ENCODE measurements around the gene CEP131.
"Not testable (repeated sequence)": the region's sequence is repeated elsewhere in the genome, so short reads cannot be mapped to it uniquely, and the experiment has no call there.

CEP131 gene

GRCh38 chr17:81238490-81238814 lies 15.7 kb upstream of the CEP131 start:
- DNase-seq: no peak

DNA sequence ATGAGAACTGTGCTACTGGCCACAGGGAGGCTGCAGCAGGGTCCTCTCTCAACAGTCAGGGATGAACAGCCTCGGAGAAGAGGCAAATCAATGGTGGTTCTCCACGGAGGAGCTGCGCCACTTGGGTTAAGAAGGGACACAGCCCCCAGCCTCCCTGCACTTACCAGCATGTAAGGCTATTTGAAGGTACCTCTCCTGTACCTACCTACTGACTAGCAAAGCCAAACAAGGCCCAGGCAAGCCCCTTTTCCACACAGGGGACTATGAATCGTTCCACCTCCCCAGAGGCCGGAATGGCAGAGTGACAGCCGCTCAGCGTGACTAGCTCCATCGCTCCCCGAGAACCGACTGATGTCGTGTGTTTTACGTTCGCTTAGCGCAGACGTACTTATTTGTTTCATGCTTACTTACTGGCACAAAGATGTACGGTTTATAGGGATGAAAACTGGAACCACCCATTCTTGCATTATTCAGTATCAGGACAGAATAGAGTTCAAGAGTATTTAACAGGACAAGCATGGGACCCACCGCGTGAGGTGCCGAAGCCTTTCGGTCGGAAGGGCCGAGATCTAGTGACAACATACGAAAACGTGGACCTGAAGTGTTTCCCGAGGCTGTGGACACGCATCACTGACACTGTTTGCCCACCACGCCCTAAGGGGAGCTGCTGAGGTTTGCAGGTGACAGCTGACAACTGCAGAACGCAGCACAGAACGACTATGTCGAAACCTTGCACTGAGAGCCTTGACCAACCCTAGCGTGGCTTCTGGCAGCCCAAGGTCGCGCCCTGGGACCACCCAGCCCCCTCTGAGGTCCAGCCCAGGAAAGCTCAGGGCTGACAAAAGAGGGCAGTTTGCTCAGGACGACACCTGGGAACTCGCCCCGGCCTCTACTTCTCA lies 15.1 kb upstream of the CEP131 start:
- DNase-seq: no peak

DNA sequence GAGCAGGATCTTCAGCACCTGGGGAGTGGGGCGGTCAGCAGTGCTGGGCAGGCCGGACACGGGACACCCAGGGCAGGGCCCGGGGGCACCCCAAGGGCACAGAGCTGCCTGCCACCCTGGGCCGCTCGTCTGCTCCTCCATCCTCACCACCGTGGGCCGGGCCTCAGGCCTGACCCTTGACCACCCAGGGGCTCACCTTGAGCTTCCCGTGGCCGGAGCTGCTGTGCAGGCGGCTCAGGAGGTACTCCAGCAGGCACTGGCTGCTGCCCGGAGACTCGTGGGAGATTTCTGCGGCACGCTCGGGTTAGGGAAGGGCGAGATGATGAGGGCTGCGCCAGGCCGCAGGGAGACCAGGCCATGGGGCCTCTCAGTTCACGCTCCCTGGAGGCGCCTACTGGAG lies 14.0 kb upstream of the CEP131 start:
- DNase-seq: no peak

GRCh38 chr17:81235822-81236740 lies 13.3 kb upstream of the CEP131 start:
- DNase-seq: no peak

- no peak for DNase-seq
Measured at GRCh38 chr17:81234940-81235821, 12.4 kb upstream of the CEP131 start.

- no peak for DNase-seq
Measured at GRCh38 chr17:81234506-81234855, 11.7 kb upstream of the CEP131 start.

DNA sequence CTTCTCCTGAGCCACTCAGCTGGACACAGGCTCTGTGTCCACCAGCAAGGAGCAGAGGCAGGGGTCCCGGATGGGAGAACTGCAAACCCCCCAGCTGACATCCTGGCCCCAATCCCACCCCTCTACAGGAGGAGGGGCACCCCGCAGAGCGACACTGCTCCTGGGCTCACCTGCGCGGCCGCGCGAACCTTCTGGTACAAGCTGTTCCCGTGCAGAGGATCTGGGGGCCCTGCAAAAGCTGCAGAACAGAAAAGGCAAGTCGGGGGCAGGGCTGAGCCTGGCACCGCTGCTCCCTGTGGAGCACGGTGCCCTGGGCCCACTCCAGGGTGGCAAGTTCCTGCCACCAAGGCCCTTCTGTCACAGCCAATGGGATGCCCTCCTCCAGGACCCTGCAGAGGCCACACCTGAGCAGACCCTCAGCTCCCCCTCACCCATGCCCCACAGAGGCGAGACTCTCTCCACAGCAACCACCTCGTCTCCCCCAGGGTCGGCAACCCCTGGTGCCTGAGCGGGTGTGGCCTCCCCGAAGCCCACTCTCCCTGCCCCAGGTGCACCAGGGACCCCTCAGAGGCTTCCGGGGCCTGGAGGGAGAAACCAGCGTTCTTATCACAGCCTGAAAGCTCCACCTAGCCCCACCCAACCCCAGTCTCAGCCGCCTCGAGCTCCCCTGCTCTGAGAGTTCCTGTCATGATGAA lies 11.2 kb upstream of the CEP131 start:
- DNase-seq: no peak

GRCh38 chr17:81233316-81233715 lies 10.6 kb upstream of the CEP131 start:
- no peak for DNase-seq

DNA sequence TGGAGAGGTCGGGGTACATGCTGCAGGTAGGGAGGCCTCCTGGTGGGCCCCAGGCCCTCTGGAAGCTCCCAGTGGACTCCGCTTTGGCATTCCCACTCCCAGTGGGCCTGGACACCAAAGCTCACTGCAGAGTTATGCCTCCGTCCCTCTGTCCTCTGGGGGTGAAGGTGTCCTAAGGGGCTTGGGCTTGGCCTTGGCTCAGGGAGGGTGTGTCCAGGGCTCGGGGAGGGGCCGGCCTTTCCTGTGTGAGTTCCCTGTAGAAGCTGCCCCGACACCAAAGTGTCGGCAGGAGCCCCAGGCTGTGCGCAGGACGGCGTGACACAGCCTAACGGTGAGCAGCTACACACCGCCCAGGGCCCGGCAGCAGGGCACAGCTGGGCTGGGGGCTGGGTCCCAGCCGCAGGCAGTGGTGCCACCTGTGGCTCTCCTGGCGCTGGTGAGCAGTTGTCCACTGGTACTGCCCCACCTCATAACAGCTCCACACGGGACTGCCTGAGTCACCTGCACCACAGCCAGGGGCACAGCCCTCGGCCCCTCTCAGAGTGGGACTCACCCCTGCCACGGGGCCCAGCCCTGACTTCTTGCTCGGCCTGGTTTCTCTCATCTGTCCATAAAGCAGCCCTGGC lies 10.0 kb upstream of the CEP131 start:
- no peak for DNase-seq

DNA sequence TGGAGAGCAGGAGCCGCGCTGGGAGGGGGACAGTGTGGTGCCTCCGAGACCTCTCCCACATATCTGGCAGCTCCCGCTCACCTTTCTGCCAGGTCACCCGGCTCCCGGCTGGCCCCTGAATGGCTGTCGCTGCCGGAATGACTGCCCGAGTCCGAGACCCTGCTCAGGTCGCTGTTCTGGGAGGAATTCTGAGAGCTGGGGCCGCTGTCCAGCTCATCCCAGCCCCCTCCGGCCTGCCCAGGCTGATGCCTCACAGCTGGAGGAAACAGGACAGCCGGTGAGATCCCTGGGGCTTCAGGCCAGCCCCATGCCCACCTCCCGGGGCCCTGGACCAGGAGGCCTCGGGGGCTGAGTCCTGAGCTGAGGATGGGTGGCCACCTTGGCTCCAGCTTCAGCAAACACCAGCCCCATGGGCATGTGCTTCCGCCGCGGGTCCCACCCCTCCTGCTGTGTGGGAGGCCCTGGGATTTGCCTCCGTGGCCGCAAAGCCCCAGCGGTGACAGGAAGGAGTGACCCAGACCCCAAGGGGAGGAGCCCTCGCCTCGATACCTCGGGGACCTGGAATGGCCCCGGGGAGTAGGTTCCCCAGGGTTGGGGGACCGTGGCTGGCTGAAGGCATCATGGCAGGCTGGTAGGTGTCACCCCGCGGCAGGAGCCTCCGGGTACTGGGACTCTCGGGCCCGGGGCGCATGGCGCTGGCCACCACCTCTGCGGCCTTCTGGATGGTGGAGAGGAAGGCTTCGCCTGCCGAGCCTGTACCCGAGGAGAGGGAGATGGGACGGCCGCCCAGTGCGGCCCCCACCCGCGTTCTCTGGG lies 9.2 kb upstream of the CEP131 start:
- DNase-seq: no peak

DNA sequence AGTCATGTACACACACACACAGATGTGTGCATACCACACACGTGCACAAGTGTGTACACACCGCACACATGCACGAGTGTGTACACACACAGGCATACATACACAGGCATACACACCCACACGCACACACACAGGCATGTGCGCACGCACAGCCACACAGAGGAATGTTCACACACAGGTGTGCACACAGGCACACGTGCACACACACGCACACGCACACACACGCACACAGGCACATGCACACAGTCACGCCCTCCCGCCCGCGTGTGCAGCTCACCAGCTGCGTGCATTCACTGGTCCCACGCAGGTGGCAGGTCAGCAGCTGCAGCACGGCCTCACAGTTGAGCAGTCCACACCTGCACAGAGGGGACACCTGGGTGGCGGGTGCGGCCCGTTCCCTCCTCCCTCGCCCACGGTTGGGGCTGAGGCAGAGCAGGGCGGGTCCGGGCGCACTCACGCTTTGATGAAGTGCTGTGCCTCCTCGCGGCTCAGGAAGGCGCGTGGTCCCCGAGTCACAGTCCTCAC lies 8.4 kb upstream of the CEP131 start:
- no peak for DNase-seq

DNA sequence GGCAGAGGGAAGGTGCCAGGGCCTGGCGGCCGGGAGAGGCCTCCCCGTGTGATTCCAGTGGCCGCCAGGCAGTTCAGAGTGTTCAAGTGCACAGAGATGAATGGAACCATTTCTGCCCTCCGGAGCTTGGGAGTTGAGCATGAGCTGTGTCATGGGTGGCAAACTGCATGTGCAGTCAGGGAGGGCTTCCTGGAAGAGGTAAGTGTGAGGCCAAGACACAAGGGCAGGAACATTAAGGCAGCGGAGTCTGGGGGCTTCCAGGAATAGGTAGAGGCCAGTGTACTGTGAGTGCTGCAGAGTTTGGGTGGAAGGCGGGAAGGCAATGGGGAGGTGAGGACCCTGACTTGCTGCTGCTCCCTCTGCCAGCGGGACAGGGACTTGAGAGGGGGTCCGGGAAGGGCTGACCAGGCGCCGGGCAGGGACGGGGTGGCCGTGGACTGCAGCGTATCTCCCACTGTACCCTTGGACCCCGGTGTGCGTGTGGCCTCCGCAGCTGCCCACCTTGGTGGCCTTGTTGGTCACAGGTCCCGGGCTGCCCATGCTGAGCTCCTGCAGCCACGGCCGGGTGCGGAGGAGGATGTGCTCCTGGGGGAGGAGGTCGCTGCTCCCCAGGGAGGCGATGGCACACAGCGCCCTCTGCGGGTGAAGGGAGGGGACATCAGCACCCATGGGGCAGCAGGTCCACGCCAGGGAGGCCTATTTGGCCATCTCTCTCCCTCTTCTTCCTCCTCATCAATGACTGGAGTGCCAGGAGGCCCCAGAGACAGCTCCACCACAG lies 7.5 kb upstream of the CEP131 start:
- DNase-seq: no peak

DNA sequence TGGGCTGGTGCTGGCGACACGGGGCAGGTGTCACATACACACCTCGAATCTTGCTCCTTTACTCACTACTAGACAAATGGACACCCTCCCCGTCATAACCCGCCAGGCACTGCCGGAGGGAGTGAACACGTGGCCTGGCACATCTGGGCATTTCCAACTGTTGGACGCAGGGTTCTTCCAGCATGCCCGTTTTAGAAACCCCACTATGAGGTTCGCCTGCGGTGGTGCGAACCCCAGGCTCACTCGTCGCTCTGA lies 6.8 kb upstream of the CEP131 start:
- no peak for DNase-seq

DNA sequence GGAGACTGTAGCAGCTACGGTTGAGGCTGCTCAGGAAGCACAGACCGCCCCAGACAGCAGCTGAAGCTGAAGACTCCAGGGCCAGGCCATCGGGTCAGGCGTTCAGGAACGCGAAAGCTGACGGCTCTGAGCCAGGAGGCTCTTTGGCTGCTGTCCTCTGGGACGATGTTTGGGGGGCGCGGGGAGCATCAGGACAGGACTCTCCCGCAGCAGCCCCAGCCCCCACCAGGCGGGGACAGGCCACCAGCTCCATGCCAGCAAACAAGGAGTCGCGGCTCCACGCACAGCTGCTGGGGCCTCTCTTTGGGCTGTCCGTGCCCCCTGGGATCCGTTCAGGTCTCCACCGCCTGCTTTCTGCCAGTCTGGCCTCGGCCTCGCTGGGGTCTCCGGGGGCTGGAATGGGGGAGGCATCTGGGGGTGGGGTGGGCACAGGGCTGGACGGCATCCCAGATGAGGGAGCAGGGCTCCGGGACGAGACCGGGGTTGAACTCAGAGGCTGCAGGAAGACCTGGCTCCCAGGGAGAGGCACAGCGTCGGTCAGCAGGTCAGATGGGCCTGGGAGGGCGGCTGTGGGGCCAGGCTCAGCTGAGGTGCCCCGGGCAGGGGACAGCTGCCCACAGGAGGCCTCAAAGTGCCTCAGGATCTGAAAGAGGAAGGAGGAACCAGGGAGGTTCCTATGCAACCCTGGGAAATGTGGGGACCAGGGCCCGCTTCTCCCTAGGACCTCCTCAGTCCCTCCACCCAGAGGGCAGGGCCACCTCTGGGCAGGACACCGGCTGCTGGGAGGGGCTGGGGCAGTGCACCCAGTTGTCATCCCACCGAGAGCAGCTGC lies 6.3 kb upstream of the CEP131 start:
- no peak for DNase-seq

DNA sequence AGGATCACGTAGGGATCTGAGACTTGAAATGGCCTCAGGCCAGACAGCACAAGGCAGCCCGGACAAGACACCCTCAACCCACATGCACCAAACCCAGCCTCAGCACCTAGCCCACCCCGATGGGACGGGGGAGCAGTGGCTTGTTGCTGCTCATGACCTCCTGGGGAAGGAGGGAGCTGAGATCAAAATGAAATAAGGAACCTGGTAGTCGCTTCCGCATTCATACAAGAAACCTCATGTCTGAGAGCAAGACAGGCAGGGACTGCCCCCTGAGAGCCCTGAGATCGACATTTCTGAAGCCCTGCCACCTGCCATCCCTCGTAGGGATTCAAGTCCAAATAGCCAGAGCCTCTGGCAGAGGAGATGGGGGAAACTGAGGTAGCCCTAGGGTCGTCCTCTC lies 5.7 kb upstream of the CEP131 start:
- no peak for DNase-seq

- not testable (repeated sequence) for DNase-seq
Measured at GRCh38 chr17:81227630-81228029, 4.9 kb upstream of the CEP131 start.

GRCh38 chr17:81223762-81224130 lies 981 bp upstream of the CEP131 start:
- DNase-seq: no peak

DNA sequence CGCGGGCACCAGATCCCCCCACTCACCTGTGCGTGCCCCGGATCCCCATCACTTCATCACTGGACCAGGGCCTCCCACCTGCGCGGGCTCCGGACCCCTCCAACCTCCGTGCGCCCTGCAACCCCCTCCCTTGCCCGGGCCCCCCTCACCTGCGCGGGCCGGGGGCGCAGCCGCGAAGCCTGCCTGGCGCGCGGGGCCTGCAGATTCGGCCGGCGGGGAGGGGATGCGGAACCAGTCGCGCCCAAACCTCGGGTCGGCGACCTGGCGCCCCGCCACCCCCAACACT lies 202 bp downstream of the CEP131 start:
- DNase-seq: no peak

DNA sequence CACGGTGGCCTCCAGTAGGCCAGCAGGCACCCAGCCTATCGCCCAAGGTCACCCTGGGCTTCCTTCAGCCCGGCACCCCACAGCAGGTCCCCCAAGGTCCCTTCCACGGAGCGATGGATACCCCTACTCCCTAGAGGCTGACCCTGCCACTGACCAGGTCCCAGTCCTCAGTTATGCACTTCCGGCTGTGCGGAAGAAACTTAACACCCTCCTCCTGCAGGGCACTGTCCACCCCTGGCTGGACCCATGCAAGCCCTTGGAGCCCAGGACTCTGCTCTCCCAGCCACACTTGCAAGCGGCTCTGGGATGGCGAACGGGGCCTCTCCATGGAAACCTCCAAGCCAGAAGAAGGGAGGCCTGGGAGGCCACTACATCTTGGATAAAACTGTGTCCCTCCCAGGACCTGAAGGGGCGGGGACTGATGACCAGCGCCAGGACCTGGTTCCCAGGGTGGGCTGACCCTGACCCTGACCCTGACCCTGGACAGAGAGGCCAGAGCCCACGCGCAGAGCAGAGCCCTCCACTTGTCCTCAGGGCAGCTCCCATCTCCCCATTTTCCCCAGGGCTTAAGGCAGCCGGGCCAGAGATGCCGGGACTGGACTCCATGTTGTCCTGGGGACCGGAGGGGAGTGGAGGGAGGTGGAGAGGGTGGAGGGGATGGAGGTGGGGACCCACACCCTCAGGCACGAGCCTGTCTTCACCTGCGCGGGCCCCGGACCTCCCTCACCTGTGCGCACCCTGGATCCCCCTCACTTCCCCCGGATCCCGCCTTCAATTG lies 734 bp downstream of the CEP131 start:
- DNase-seq: no peak
